Measurements from ENCODE around the gene RNF145.
A peak's percentile ranks its signal among the peaks of the same experiment; 100 is the strongest.
"Not testable (repeated sequence)": the region's sequence is repeated elsewhere in the genome, so short reads cannot be mapped to it uniquely, and the experiment has no call there.

The RNF145 gene

GRCh38 chr5:159156426-159157238 is 52.7 kb downstream of the RNF145 start:
- DNase-seq (ENCODE audit: low read depth), result peak; percentile 20

- no peak for DNase-seq (ENCODE audit: low read depth)
Measured at GRCh38 chr5:159155960-159156359, 53.4 kb downstream of the RNF145 start.

GRCh38 chr5:159152876-159153275 is 56.5 kb downstream of the RNF145 start:
- DNase-seq (ENCODE audit: low read depth), result no peak

DNA sequence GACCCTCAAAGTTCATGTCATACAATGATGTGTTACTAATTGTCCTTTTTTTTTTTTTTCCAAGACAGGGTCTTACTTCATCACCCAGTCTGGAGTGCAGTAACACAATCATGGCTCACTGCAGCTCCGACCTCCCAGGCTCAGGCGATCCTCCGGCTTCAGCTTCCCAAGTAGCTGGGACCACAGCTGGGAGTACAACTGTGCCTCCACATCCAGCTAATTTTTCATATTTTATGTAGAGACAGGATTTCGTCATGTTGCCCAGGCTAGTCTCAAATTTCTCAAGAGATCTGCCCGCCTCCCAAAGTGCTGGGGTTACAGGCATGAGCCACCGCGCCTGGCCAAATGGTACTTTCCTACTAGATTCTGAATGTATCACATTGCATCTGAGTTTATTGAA is 60.3 kb downstream of the RNF145 start:
- no peak for DNase-seq (ENCODE audit: low read depth)

DNA sequence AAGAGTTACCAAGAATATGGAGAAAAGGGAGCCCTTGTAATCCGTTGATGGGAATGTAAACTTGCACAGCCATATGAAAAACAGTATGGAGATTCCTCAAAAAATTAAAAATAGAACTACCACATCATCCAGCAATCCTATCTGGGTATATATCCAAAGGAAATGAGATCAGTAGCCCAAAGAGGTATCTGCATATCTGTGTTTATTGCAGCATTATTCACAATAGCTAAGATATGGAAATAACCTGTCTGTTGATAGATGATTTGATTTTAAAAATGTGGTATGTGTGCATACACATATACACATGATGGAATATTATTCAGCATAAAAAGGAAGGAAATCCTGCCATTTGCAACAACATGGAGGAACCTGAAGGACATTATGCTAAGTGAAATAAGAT is 61.4 kb downstream of the RNF145 start:
- no peak for DNase-seq (ENCODE audit: low read depth)

DNA sequence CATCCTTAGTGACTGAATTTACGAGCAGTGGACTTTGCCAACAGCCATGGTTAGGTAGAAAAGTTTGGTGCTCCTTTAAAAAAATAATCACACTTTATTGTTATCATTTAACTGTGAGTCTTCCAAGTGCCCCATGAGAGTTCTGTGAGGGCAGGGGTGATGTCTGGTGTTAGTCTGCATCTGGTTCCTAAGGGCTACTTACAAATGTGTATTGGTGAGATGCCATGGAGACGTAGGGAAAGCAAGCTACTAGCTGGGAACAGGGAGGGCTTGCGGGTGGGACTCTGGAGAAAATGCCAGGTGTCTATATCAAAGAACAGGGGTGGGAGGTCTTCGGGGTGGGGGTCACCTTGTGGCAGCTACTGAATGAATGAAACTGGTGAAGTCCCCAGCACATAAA is 62.5 kb downstream of the RNF145 start:
- DNase-seq (ENCODE audit: low read depth), result no peak

- DNase-seq (ENCODE audit: low read depth), result not testable (repeated sequence)
Measured at GRCh38 chr5:159145160-159145559, 64.2 kb downstream of the RNF145 start.

DNA sequence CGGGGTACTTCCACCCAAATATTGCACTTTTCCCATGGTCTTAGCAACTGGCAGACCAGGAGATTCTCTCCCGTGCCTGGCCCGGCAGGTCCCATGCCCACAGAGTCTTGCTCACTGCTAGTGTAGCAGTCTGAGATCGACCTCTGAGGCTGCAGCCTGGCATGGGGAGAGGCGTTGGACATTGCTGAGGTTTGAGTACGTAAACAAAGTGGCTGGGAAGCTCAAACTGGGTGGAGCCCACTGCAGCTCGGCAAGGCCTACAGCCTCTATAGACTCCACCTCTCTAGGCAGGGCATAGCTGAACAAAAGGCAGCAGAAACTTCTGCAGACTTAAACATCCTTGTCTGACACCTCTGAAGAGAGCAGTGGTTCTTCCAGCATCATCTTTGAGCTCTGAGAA is 69.6 kb downstream of the RNF145 start:
- no peak for DNase-seq (ENCODE audit: low read depth)

- DNase-seq (ENCODE audit: low read depth), result peak; percentile 8
Measured at GRCh38 chr5:159135896-159136531, 73.3 kb downstream of the RNF145 start.

DNA sequence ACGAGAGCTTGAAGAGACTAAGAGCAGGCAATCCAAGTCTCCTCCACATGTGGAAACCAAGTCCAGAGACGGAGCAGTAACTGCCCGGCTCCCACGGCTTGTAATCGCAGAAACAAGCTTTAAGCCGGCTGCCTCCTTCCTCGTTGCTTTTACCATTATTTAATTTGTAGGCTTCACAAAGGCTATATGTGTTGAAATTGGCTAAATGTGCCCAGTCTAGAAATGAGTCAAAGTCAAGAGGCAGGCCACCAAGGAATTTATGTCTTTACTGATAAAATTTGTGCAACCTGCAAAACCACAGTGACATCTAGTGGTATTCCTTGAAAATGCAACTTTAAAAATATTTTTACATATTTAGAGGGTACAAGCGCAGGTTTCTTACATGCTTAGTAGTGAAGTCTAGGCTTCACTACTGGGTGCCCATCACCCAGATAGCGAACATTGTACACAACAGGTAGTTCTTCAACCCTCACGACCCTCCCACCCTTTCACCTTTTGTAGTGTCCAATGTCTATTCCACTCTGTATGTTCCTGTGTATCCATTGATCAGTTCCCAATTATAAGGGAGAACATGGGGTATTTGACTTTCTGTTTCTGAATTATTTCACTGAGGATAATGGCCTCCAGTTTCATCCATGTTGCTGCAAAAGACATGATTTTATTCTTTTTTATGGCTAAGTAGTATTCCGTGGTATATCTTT is 76.2 kb downstream of the RNF145 start:
- peak; percentile 36 for DNase-seq (ENCODE audit: low read depth)

GRCh38 chr5:159132429-159133040 is 76.8 kb downstream of the RNF145 start:
- no peak for DNase-seq (ENCODE audit: low read depth)

DNA sequence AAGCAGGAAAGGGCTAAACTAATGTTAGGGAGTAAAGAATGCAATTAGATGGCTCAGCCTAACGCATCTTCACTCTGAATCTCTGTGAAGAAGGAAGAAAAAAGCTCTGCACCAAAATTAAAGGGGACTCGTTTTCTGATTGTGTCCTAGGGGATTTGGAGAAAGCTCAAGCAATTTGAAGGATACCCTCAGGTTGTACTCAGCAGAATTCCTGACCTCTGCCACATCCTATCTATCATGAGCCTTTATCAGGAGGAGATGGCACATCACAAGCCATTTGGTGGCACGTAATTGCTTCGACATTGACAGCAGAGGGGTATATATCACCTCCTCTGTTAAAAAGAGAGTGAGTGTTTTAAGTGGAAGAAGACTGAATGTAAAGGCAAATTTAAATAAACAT is 77.4 kb downstream of the RNF145 start:
- no peak for DNase-seq (ENCODE audit: low read depth)

DNA sequence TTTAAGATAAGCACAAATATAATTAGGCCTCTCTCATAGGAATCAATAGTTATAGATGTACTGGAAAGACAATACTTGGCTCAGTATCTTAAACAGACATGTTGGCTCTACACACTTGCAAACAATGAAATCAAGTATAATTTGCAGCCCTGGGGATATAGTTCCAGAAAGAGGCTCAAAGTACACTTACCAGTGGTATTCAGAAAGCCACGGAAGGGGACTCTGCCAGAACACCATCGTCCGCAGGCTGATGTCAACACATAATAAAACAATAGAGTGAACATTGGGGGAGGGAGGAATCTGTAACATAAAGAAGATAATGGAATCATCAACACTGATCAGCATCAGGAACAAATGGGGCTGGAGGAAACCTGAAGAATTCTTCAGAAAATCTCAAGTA is 78.5 kb downstream of the RNF145 start:
- no peak for DNase-seq (ENCODE audit: low read depth)

GRCh38 chr5:159128070-159128541 is 81.2 kb downstream of the RNF145 start:
- no peak for DNase-seq (ENCODE audit: low read depth)

GRCh38 chr5:159123700-159124099 is 85.7 kb downstream of the RNF145 start:
- no peak for DNase-seq (ENCODE audit: low read depth)

DNA sequence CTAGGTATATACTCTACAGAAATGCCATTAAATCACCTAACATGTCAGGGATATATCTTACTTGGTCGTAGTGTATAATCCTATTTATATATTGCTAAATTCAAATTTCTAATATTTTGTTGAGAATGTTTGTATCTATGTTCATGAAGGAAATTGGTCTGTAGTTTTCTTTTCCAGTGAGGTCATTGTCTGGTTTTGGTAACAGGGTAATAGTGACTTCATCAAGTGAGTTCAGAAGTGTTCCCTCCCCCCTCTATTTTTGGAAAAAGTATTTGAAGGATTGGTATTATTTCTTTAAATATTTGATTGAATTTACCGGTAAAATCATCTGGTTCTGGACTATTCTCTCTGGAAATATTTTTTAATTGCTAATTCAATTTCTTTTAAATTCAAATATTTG is 86.2 kb downstream of the RNF145 start:
- DNase-seq (ENCODE audit: low read depth), result no peak

DNA sequence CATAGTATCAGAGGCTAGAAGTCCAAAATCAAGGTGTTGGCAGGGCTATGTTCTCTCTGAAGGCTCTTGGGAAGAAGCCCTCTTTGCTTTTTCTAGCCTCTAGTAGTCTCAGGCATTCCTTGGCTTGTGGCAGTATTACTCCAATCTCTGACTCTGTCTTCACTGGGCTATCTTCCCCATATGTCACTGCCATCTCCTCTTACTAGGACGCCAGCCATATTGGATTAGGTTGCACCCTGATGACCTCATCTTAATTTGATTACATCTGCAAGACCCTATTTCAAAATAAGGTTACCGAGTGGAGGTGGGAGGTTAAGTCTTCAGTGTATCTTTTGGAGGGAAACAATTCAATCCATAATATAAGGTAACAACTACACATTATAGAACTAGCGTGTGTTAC is 88.3 kb downstream of the RNF145 start:
- no peak for DNase-seq (ENCODE audit: low read depth)

DNA sequence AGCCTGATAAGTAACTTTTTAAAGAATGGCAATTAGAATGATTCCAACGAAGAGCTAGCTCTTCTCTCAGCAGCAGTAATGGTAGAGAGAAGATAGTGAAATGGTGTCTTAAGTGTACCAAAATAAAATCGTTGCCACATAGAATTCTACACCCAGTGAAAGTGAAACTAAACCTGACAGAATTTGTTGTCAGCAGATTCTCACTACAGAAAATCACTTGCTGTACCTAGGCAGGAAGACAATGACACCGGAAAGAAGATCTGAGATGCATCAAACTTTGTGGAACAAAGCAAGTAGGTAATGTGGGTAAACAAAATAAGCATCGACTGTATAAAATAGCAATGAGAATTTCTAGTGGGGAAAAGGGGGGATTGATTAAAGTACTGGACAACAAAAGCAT is 88.9 kb downstream of the RNF145 start:
- DNase-seq (ENCODE audit: low read depth), result no peak

DNA sequence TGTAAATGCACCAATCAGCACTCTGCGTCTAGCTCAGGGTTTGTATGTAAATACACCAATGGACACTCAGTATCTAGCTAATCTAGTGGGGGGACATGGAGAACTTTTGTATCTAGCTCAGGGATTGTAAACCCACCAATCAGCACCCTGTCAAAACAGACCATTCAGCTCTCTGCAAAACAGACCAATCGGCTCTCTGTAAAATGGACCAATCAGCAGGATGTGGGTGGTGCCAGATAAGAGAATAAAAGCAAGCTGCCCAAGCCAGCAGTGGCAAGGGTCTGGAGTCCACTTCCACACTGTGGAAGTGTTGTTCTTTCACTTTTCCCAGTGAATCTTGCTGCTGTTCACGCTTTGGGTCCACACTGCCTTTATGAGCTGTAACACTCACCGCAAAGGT is 89.5 kb downstream of the RNF145 start:
- DNase-seq (ENCODE audit: low read depth), result not testable (repeated sequence)

GRCh38 chr5:159118958-159119659 is 90.2 kb downstream of the RNF145 start:
- not testable (repeated sequence) for DNase-seq (ENCODE audit: low read depth)

DNA sequence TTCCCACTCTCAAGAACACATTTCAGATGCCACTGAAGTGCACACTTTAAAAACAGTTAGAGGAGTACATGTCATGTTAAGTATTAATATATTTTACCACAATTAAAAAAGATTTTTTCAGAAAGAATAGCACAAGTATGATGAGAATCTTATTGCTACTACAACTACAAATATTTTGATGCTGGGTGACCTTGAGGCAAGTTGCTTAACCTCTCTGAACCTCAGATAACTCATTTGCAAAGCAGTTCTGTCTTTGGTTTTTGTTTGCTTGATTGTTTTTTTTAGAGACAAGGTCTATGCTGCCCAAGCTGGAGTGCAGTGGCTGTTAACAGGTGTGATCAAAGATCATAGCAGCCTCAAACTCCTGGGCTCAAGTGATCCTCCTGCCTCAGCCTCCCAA is 95.9 kb downstream of the RNF145 start:
- DNase-seq (ENCODE audit: low read depth), result no peak

GRCh38 chr5:159112436-159112835 is 96.9 kb downstream of the RNF145 start:
- DNase-seq (ENCODE audit: low read depth), result no peak
